ENCODE results near the gene ZFAND5. TPM values are rescaled to one million over a fixed set of nuclear protein-coding genes. Genes with fewer than 3 reads are reported as not detected.

ZFAND5 gene
- polyA plus RNA-seq, 2 of the 4 experiments (the other 2 are of a cell fraction) = 135 to 234 TPM

GRCh38 chr9:72327631-72328030, 37.4 kb downstream of the ZFAND5 start:
- no peak for FAIRE-seq
- ChIA-PET POLR2A (no interaction called here), CTCF (no interaction called here)

GRCh38 chr9:72326641-72327040, 38.4 kb downstream of the ZFAND5 start:
- FAIRE-seq = no peak
- Histone ChIP-seq H3K9me3 (no peaks in the 10 kb centered on the region), H3K4me1 (peaks cover 29% of the 10 kb centered on the region), H3K4me2 (peak overlapping the region; percentile 55; the same call in 2 of the 3 replicates), H3K27ac (peak overlapping the region in 1 of 2 experiments; percentile 74; a peak in 3 of 6 replicates), H3K4me3 (no peak overlapping the region)
- CTCF ChIA-PET = interaction anchor here (0.6 to 1.8 kb wide), 3 partner anchors 35 to 496 kb away, joined by 3 to 6 read pairs (median 4); no protein-coding TSS in a partner anchor
- POLR2A ChIA-PET = no interaction called here
- no peak for DNase-seq (ENCODE audit: low read depth in 1 of 2, low spot score in 1 of 2)
- no peak for TF ChIP-seq MYC (IDR thresholded peaks at IDR 0.05; ENCODE audit: borderline replicate concordance, low read length)
- TF ChIP-seq BHLHE40 (IDR thresholded peaks at IDR 0.05; ENCODE audit: low read depth, low read length) = no peak
- no peak for TF ChIP-seq CTCF (IDR thresholded peaks at IDR 0.05)
- no peak for TF ChIP-seq FOXS1 (CRISPR knock-in tag; IDR thresholded peaks at IDR 0.05)
- no peak for TF ChIP-seq JUN (IDR thresholded peaks at IDR 0.05)
- no peak for TF ChIP-seq POLR2AphosphoS2 (conservative IDR thresholded peaks at IDR 0.05; ENCODE audit: low read length)
- TF ChIP-seq ATOH8 (CRISPR knock-in tag; IDR thresholded peaks at IDR 0.05; ENCODE audit: low read depth) = no peak
- no peak for TF ChIP-seq NFE2L2 (conservative IDR thresholded peaks at IDR 0.05; ENCODE audit: low read length)
- no peak for TF ChIP-seq CBX8 (IDR thresholded peaks at IDR 0.05)
- 90% methylated on average over 2 of the region's 2 CpGs for WGBS (ENCODE audit: missing lambda C conversion rate)
- no peak for ATAC-seq

More at GRCh38 chr9:72327631-72328030, 37.4 kb downstream of the ZFAND5 start:
- Histone ChIP-seq H3K4me1 (peaks cover 23% of the 10 kb centered on the region), H3K4me3 (no peak overlapping the region), H3K9me3 (no peaks in the 10 kb centered on the region), H3K4me2 (no peak overlapping the region), H3K27ac (no peak overlapping the region)
- TF ChIP-seq EHMT2 (IDR thresholded peaks at IDR 0.05; ENCODE audit: low read depth) = no peak
- TF ChIP-seq JUNB (IDR thresholded peaks at IDR 0.05) = no peak
- TF ChIP-seq HOXB13 (CRISPR knock-in tag; IDR thresholded peaks at IDR 0.05; ENCODE audit: low read depth) = no peak
- TF ChIP-seq RARB (CRISPR knock-in tag; IDR thresholded peaks at IDR 0.05) = no peak
- 85% methylated on average over 10 of the region's 10 CpGs for WGBS (ENCODE audit: missing lambda C conversion rate)
- ATAC-seq = no peak
- no peak for DNase-seq (ENCODE audit: low read depth in 1 of 2, low spot score in 1 of 2)

GRCh38 chr9:72324974-72325373, 40.0 kb downstream of the ZFAND5 start:
- Histone ChIP-seq H3K4me3 (no peak overlapping the region), H3K9me3 (no peaks in the 10 kb centered on the region), H3K27ac (peak overlapping the region; percentile 38 to 74), H3K4me2 (peak overlapping the region; percentile 55), H3K4me1 (peaks cover 29% of the 10 kb centered on the region)
- 52% methylated on average over 3 of the region's 3 CpGs for WGBS (ENCODE audit: missing lambda C conversion rate)
- POLR2A ChIA-PET = interaction anchor here (1.4 to 1.6 kb wide), 2 partner anchors 20 to 41 kb away, joined by 4 to 5 read pairs; partner anchors contain the start of gene ZFAND5
- ATAC-seq (peak; percentile 39 to 56; a peak in 4 of 6 replicates), DNase-seq (ENCODE audit: low read depth in 1 of 2, low spot score in 1 of 2) (no peak), FAIRE-seq (peak; percentile 83)
- TF ChIP-seq RARB (CRISPR knock-in tag; IDR thresholded peaks at IDR 0.05) (no peak), HEYL (CRISPR knock-in tag; IDR thresholded peaks at IDR 0.05) (no peak)
- CTCF ChIA-PET = interaction anchor here (1.0 to 1.8 kb wide), 7 partner anchors 8 to 497 kb away, joined by 3 to 6 read pairs (median 5); no protein-coding TSS in a partner anchor

- H3K4me1 ChIP-seq = peaks cover 32% of the 10 kb centered on the region
- H3K4me3 ChIP-seq = no peak overlapping the region
- TF ChIP-seq RCOR1 (IDR thresholded peaks at IDR 0.05; ENCODE audit: low read depth, low read length) = no peak
- TF ChIP-seq MAFK (IDR thresholded peaks at IDR 0.05; ENCODE audit: partially characterized antibody) = no peak
- no peak for TF ChIP-seq EP300 (IDR thresholded peaks at IDR 0.05)
- no peak for TF ChIP-seq HDAC2 (IDR thresholded peaks at IDR 0.05)
- no peak for TF ChIP-seq ZNF302 (CRISPR knock-in tag; IDR thresholded peaks at IDR 0.05)
- TF ChIP-seq EHMT2 (IDR thresholded peaks at IDR 0.05; ENCODE audit: low read depth) = no peak
- TF ChIP-seq KDM5A (IDR thresholded peaks at IDR 0.05) = no peak
- TF ChIP-seq NR3C1 (IDR thresholded peaks at IDR 0.05) = no peak
- no peak for TF ChIP-seq ATOH8 (CRISPR knock-in tag; IDR thresholded peaks at IDR 0.05; ENCODE audit: low read depth)
- TF ChIP-seq HOXA7 (CRISPR knock-in tag; IDR thresholded peaks at IDR 0.05) = no peak
- TF ChIP-seq FOSB (CRISPR knock-in tag; IDR thresholded peaks at IDR 0.05) = no peak
- H3K9me3 ChIP-seq = no peaks in the 10 kb centered on the region
- 76% methylated on average over 3 of the region's 3 CpGs for WGBS (ENCODE audit: missing lambda C conversion rate)
- ATAC-seq = no peak
- POLR2A ChIA-PET = no interaction called here
- no peak overlapping the region for H3K4me2 ChIP-seq
- FAIRE-seq = no peak
- H3K27ac ChIP-seq = 0 out of 6 replicates have a peak overlapping the region, but pooled peaks of 1 of the 2 experiments have one; percentile 23
- CTCF ChIA-PET = no interaction called here
- no peak for DNase-seq (ENCODE audit: low read depth in 1 of 2, low spot score in 1 of 2)
Measured at GRCh38 chr9:72322678-72323077, 42.3 kb downstream of the ZFAND5 start.
